H9 (cell line): Measurements from ENCODE around the gene GPR146. TPM values are rescaled to one million over a fixed set of nuclear protein-coding genes. Genes with fewer than 3 reads are reported as not detected.

Experiments
- DNase-seq: peaks from one replicate; pipeline ENCODE4 v3.0.0-alpha.2; 2017
- H2AFZ ChIP-seq: one replicate; pipeline ENCODE4 v1.6.1; 2013; ENCODE audit warnings: mild to moderate bottlenecking, low read length, control low read depth, moderate library complexity
- H2AK5ac ChIP-seq: 2 replicates; pipeline ENCODE4 v1.6.1; 2013; ENCODE audit warnings: low read length, control low read depth, mixed read lengths; ENCODE audit not compliant: insufficient read length
- H2BK120ac ChIP-seq: one replicate; pipeline ENCODE4 v1.6.1; 2013; ENCODE audit warnings: low read depth, mild to moderate bottlenecking, low read length, control low read depth, inconsistent platforms; ENCODE audit not compliant: poor library complexity, severe bottlenecking
- H2BK12ac ChIP-seq: 2 replicates; pipeline ENCODE4 v1.6.1; 2013; ENCODE audit warnings: low read length, control low read depth, mixed read lengths, low read depth; ENCODE audit not compliant: insufficient read length
- H2BK15ac ChIP-seq: 2 replicates; pipeline ENCODE4 v1.6.1; 2013; ENCODE audit warnings: low read depth, low read length, control low read depth
- H2BK20ac ChIP-seq: one replicate; pipeline ENCODE4 v1.6.1; 2013; ENCODE audit warnings: low read depth, mild to moderate bottlenecking, low read length, control low read depth, inconsistent platforms; ENCODE audit not compliant: poor library complexity, severe bottlenecking
- H2BK5ac ChIP-seq: 2 replicates; pipeline ENCODE4 v1.6.1; 2013; ENCODE audit warnings: low read length, control low read depth, mixed read lengths; ENCODE audit not compliant: insufficient read length
- H3K14ac ChIP-seq: 2 replicates; pipeline ENCODE4 v1.6.1; 2013; ENCODE audit warnings: low read length, control low read depth; ENCODE audit not compliant: insufficient read depth
- H3K18ac ChIP-seq: 2 replicates; pipeline ENCODE4 v1.6.1; 2013; ENCODE audit warnings: low read depth, mild to moderate bottlenecking, mixed read lengths, low read length, control low read depth; ENCODE audit not compliant: insufficient read length
- H3K23ac ChIP-seq: 2 replicates; pipeline ENCODE4 v1.6.1; 2013; ENCODE audit warnings: low read length, control low read depth, mixed read lengths, low read depth; ENCODE audit not compliant: insufficient read length
- H3K23me2 ChIP-seq: 2 replicates; pipeline ENCODE4 v1.6.1; 2013; ENCODE audit warnings: low read depth, mild to moderate bottlenecking, mixed read lengths, low read length, control low read depth; ENCODE audit not compliant: insufficient read length, poor library complexity, severe bottlenecking
- H3K27ac ChIP-seq: 2 replicates; pipeline ENCODE4 v1.5.1; 2013; ENCODE audit warnings: low read length, control low read depth, mixed read lengths, low read depth; ENCODE audit not compliant: insufficient read length
- H3K27me3 ChIP-seq: 2 replicates; pipeline ENCODE4 v1.6.1; 2013; ENCODE audit warnings: low read length, control low read depth, inconsistent platforms; ENCODE audit not compliant: insufficient read depth
- H3K4ac ChIP-seq: 2 replicates; pipeline ENCODE4 v1.6.1; 2013; ENCODE audit warnings: low read depth, mild to moderate bottlenecking, control low read depth, inconsistent platforms, low read length, moderate library complexity
- H3K4me1 ChIP-seq: 2 replicates; pipeline ENCODE4 v1.6.1; 2013; ENCODE audit warnings: low read length, control low read depth, inconsistent platforms; ENCODE audit not compliant: insufficient read depth
- H3K4me2 ChIP-seq: 2 replicates; pipeline ENCODE4 v1.6.1; 2013; ENCODE audit warnings: low read length, control low read depth, mixed read lengths; ENCODE audit not compliant: insufficient read length, insufficient read depth
- H3K56ac ChIP-seq: 2 replicates; pipeline ENCODE4 v1.6.1; 2013; ENCODE audit warnings: low read depth, mild to moderate bottlenecking, mixed read lengths, low read length, control low read depth; ENCODE audit not compliant: insufficient read length
- H3K79me1 ChIP-seq: 2 replicates; pipeline ENCODE4 v1.6.1; 2013; ENCODE audit warnings: low read depth, mild to moderate bottlenecking, moderate library complexity, low read length, control low read depth, inconsistent platforms; ENCODE audit not compliant: insufficient read depth, poor library complexity, severe bottlenecking
- H3K79me2 ChIP-seq: 2 replicates; pipeline ENCODE4 v1.6.1; 2013; ENCODE audit warnings: low read length, control low read depth, inconsistent platforms; ENCODE audit not compliant: insufficient read depth
- H3K9ac ChIP-seq: 2 replicates; pipeline ENCODE4 v1.6.1; 2013; ENCODE audit warnings: low read length, control low read depth, mixed read lengths; ENCODE audit not compliant: insufficient read length; ENCODE audit errors: extremely low read depth
- H3K9me3 ChIP-seq: one replicate; pipeline ENCODE4 v1.6.1; 2013; ENCODE audit warnings: low read depth, low read length, inconsistent platforms; ENCODE audit not compliant: control insufficient read depth
- H3T11ph ChIP-seq: one replicate; pipeline ENCODE4 v1.6.1; 2013; ENCODE audit warnings: mild to moderate bottlenecking, low read length, control low read depth, inconsistent platforms
- H4K20me1 ChIP-seq: one replicate; pipeline ENCODE4 v1.6.1; 2013; ENCODE audit not compliant: control insufficient read depth, insufficient read length, insufficient read depth
- H4K5ac ChIP-seq: 2 replicates; pipeline ENCODE4 v1.6.1; 2013; ENCODE audit warnings: low read depth, mild to moderate bottlenecking, mixed read lengths, low read length, control low read depth; ENCODE audit not compliant: insufficient read length
- H4K8ac ChIP-seq: replicated peaks from 2 replicates; pipeline ENCODE4 v1.6.1; 2013; ENCODE audit warnings: low read length, control low read depth, mixed read lengths, low read depth; ENCODE audit not compliant: insufficient read length
- H4K91ac ChIP-seq: 2 replicates; pipeline ENCODE4 v1.6.1; 2013; ENCODE audit warnings: low read depth, mild to moderate bottlenecking, moderate library complexity, mixed read lengths, low read length, control low read depth; ENCODE audit not compliant: insufficient read length
- H3K27ac Mint-ChIP-seq, 3 experiments: 2 replicates in 2 of 3; 3 replicates in 1 of 3; pipeline ENCODE4 v1.8.0; 2020 to 2021; ENCODE audit warnings: mixed read lengths in 3 of 3, mild to moderate bottlenecking in 1 of 3, moderate library complexity in 1 of 3
- H3K27me3 Mint-ChIP-seq: 2 replicates; pipeline ENCODE4 v1.8.0; 2021; ENCODE audit warnings: low read depth, mild to moderate bottlenecking, moderate library complexity, mixed read lengths
- H3K36me3 Mint-ChIP-seq, 3 experiments: 2 replicates in 2 of 3; 3 replicates in 1 of 3; pipeline ENCODE4 v1.8.0; 2020 to 2021; ENCODE audit warnings: low read depth in 3 of 3, mixed read lengths in 3 of 3; ENCODE audit not compliant: insufficient read depth in 1 of 3
- H3K4me1 Mint-ChIP-seq, 2 experiments: 2 replicates each; pipeline ENCODE4 v1.8.0; 2020; ENCODE audit warnings: mixed read lengths in 2 of 2
- H3K4me3 Mint-ChIP-seq, 2 experiments: 2 replicates in 1 of 2; 3 replicates in 1 of 2; pipeline ENCODE4 v1.8.0; 2020 to 2021; ENCODE audit warnings: mild to moderate bottlenecking in 2 of 2, mixed read lengths in 2 of 2, moderate library complexity in 1 of 2
- H3K9me3 Mint-ChIP-seq, 2 experiments: 2 replicates in 1 of 2; 3 replicates in 1 of 2; pipeline ENCODE4 v1.8.0; 2020; ENCODE audit warnings: mild to moderate bottlenecking in 2 of 2, mixed read lengths in 2 of 2, moderate library complexity in 1 of 2
- CTCF ChIP-seq: fragments of 200-600 bp; sonication (generic); conservative IDR thresholded peaks from 3 replicates; pipeline ENCODE4 v1.8.0; 2021; ENCODE audit warnings: antibody characterized with exemption, mild to moderate bottlenecking
- WGBS: extraction: QIAGEN DNeasy Blood & Tissue Kit; methylation state at CpG from one replicate; pipeline ENCODE4 v1.1.7; 2013; ENCODE audit warnings: missing lambda C conversion rate, low lambda C conversion rate, mixed read lengths; ENCODE audit not compliant: insufficient read length; ENCODE audit errors: extremely low coverage; 5-methylcytosine and 5-hydroxymethylcytosine counted together
- total RNA-seq: library from RNA; stranded (reverse); gene quantifications from 2 replicates; pipeline ENCODE4 v1.2.1, GENCODE V29; 2021

The GPR146 gene
- total RNA-seq, 1 experiment from 2014 or later, result 1.4 TPM

GRCh38 chr7:1093502-1093843 is 49.1 kb downstream of the GPR146 start:
- no peak for TF ChIP-seq CTCF
- no peak overlapping the region for H3T11ph ChIP-seq
- H3K56ac ChIP-seq, result no peak overlapping the region
- no peak overlapping the region for H2AK5ac ChIP-seq
- H3K9ac ChIP-seq, result no peak overlapping the region
- H3K79me2 ChIP-seq, result peaks cover 3% of the 10 kb centered on the region; the same call in 1 of the 2 replicates
- H2BK15ac ChIP-seq, result no peak overlapping the region
- WGBS, result no CpG with 5 or more reads among the region's 14 CpGs
- no peak overlapping the region for H3K27ac ChIP-seq
- H2BK20ac ChIP-seq, result no peak overlapping the region
- H2BK5ac ChIP-seq, result no peak overlapping the region
- H2BK120ac ChIP-seq, result no peak overlapping the region
- Mint-ChIP-seq H3K36me3 (peaks cover 5 to 22% (median 16%) of the 10 kb centered on the region in 3 experiments; a peak in 5 of 7 replicates), H3K27ac (no peak overlapping the region), H3K4me3 (no peak overlapping the region), H3K9me3 (no peaks in the 10 kb centered on the region), H3K4me1 (peaks cover 6% of the 10 kb centered on the region in 2 experiments), H3K27me3 (no peaks in the 10 kb centered on the region; the same call in 1 of the 2 replicates)
- H3K14ac ChIP-seq, result no peak overlapping the region; the same call in 1 of the 2 replicates
- H3K18ac ChIP-seq, result no peak overlapping the region
- no peak overlapping the region for H2AFZ ChIP-seq
- H3K4ac ChIP-seq, result no peak overlapping the region
- no peak overlapping the region for H3K23ac ChIP-seq
- no peaks in the 10 kb centered on the region for H3K23me2 ChIP-seq
- no peak overlapping the region for H4K5ac ChIP-seq
- no peak overlapping the region for H3K4me2 ChIP-seq
- no peak overlapping the region for H4K91ac ChIP-seq
- peaks cover 9% of the 10 kb centered on the region for H4K20me1 ChIP-seq
- peaks cover 4% of the 10 kb centered on the region for H3K79me1 ChIP-seq
- DNase-seq, result no peak
- H2BK12ac ChIP-seq, result no peak overlapping the region
- H3K9me3 ChIP-seq, result no peaks in the 10 kb centered on the region
- H3K27me3 ChIP-seq, result no peaks in the 10 kb centered on the region
- H3K4me1 ChIP-seq, result no peaks in the 10 kb centered on the region
- no peak overlapping the region for H4K8ac ChIP-seq
